Uterus (tissue), 2 donors: ENCODE results near the gene REL.

Experiments used
- CTCF ChIP-seq, 4 experiments: fragments of 200-600 bp in 2 of 4; fragments of 450-650 bp in 2 of 4; sonication (generic) in 2 of 4; IDR thresholded peaks; one replicate each; pipeline ENCODE4 v1.5.1; 2016 to 2019; ENCODE audit warnings: antibody characterized with exemption in 4 of 4, mild to moderate bottlenecking in 2 of 4, moderate library complexity in 1 of 4
- POLR2A ChIP-seq, 2 donors: fragments of 450-650 bp; IDR thresholded peaks; one replicate each; pipeline ENCODE4 v1.6.1; 2016; ENCODE audit warnings: antibody characterized with exemption in 2 of 2, mild to moderate bottlenecking in 1 of 2, moderate library complexity in 1 of 2

DNA sequence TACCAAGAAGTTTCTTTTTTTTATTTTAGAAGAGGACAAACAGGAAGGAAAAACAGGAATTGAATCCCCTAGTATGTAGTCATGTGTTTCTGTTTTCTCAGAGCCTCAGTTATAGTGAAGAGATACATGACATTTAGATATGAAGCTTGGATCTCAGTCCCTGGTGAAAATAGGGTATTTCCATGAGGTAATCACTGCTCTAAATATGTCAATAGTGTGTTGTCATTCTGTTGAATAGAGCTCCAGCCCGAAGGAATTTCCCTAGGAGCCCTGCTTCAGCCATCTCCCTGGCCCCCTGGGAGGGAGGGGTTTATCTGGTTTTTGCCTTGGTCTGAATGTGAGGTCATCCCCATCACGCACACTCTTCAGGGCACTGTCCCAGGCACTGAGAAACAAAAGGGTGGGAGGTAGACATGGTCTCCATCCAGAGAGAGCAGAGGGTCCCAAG lies 47.1 kb upstream of the REL start:
- TF ChIP-seq CTCF (IDR thresholded peaks at IDR 0.05) (no peak), POLR2A (IDR thresholded peaks at IDR 0.05) (no peak)
